SJSA1 (cell line): ENCODE data around the gene RAPGEF2. TPM values are rescaled to one million over a fixed set of nuclear protein-coding genes. Genes with fewer than 3 reads are reported as not detected.

Source experiments
- DNase-seq, 2 experiments: peaks; one replicate each; pipeline ENCODE4 v3.0.0-alpha.2; 2015 to 2020; ENCODE audit warnings: low spot score in 2 of 2, low read depth in 1 of 2
- H3K27ac ChIP-seq: fragments of 250-450 bp; sonication (Bioruptor Pico); 2 replicates; pipeline ENCODE4 v1.5.1; 2020; ENCODE audit warnings: mild to moderate bottlenecking, moderate library complexity
- H3K27me3 ChIP-seq: fragments of 250-450 bp; sonication (Bioruptor Pico); replicated peaks from 2 replicates; pipeline ENCODE4 v1.5.1; 2020; ENCODE audit warnings: mild to moderate bottlenecking, moderate library complexity
- H3K36me3 ChIP-seq: fragments of 250-450 bp; sonication (Bioruptor Pico); 2 replicates; pipeline ENCODE4 v1.5.1; 2020; ENCODE audit warnings: mild to moderate bottlenecking
- H3K4me1 ChIP-seq: fragments of 250-450 bp; sonication (Bioruptor Pico); replicated peaks from 2 replicates; pipeline ENCODE4 v1.6.1; 2021; ENCODE audit warnings: mild to moderate bottlenecking
- H3K4me3 ChIP-seq: fragments of 250-450 bp; sonication (Bioruptor Pico); 2 replicates; pipeline ENCODE4 v1.5.1; 2020; ENCODE audit warnings: mild to moderate bottlenecking
- H3K9me3 ChIP-seq: fragments of 250-450 bp; sonication (Bioruptor Pico); replicated peaks from 2 replicates; pipeline ENCODE4 v1.5.1; 2020; ENCODE audit warnings: mild to moderate bottlenecking
- total RNA-seq: library from RNA; depleted of rRNA; stranded (reverse); fragments of >200 nt; shearing (Covaris generic); gene quantifications from 2 replicates; pipeline ENCODE4 v1.2.3, GENCODE V29; 2014

RAPGEF2 gene
- total RNA-seq, 1 experiment from 2014 or later, result 97.6 TPM

DNA sequence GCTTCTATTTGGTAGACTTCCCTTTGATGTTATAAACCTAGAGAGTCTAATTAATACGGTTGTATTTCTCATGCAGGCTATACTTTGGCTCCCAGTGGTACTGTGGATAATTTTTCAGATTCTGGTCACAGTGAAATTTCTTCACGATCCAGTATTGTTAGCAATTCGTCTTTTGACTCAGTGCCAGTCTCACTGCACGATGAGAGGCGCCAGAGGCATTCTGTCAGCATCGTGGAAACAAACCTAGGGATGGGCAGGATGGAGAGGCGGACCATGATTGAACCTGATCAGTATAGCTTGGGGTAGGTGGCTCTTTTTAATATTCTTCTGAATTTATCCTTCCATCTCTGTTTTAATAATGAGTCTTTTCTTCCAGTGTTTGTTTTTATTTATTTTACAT, 249.7 kb downstream of the RAPGEF2 start:
- peaks cover 87% of the 10 kb centered on the region for H3K36me3 ChIP-seq
- H3K9me3 ChIP-seq, result no peaks in the 10 kb centered on the region
- H3K4me1 ChIP-seq, result no peaks in the 10 kb centered on the region
- H3K4me3 ChIP-seq, result no peak overlapping the region
- no peaks in the 10 kb centered on the region for H3K27me3 ChIP-seq
- DNase-seq, result no peak
- no peak overlapping the region for H3K27ac ChIP-seq

- Histone ChIP-seq H3K27ac (no peak overlapping the region), H3K36me3 (peaks cover 85% of the 10 kb centered on the region), H3K4me3 (no peak overlapping the region), H3K4me1 (peaks cover 8% of the 10 kb centered on the region), H3K27me3 (no peaks in the 10 kb centered on the region), H3K9me3 (no peaks in the 10 kb centered on the region)
- DNase-seq, result no peak
Observed at GRCh38 chr4:159353422-159354116, 250.7 kb downstream of the RAPGEF2 start.

GRCh38 chr4:159355466-159355865, 252.6 kb downstream of the RAPGEF2 start:
- no peaks in the 10 kb centered on the region for H3K9me3 ChIP-seq
- H3K4me1 ChIP-seq, result peaks cover 27% of the 10 kb centered on the region
- peaks cover 87% of the 10 kb centered on the region for H3K36me3 ChIP-seq
- no peaks in the 10 kb centered on the region for H3K27me3 ChIP-seq
- no peak overlapping the region for H3K4me3 ChIP-seq
- no peak for DNase-seq
- H3K27ac ChIP-seq, result no peak overlapping the region

DNA sequence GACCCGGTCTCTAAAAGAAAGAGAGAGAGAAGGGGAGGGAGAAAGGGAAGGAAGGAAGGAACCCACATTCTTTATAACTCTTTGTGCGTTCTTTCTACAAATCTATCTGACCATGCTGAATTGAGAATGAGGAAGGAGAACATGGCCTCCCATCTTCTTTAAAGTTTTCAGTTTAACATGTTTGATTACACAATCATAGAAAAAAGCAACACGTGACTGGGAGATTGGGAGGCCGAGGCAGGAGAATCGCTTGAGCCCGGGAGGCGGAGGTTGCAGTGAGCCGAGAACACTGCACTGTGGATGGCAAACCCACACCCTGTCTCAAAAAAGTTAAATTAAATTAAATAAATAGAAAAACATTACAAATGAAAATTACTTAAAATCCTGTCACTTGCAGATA, 254.5 kb downstream of the RAPGEF2 start:
- Histone ChIP-seq H3K27me3 (no peaks in the 10 kb centered on the region), H3K4me3 (no peak overlapping the region), H3K27ac (no peak overlapping the region)

GRCh38 chr4:159358226-159358625, 255.3 kb downstream of the RAPGEF2 start:
- no peak overlapping the region for H3K4me3 ChIP-seq
- no peaks in the 10 kb centered on the region for H3K27me3 ChIP-seq
- peak overlapping the region; percentile 37 for H3K27ac ChIP-seq
- H3K36me3 ChIP-seq, result peaks cover 74% of the 10 kb centered on the region
- peak in 1 of 2 experiments; percentile 43 for DNase-seq
- no peaks in the 10 kb centered on the region for H3K9me3 ChIP-seq
- peaks cover 36% of the 10 kb centered on the region for H3K4me1 ChIP-seq

More for the DNA sequence above, 254.5 kb downstream of the RAPGEF2 start:
- no peaks in the 10 kb centered on the region for H3K9me3 ChIP-seq
- no peak for DNase-seq
- peaks cover 36% of the 10 kb centered on the region for H3K4me1 ChIP-seq
- H3K36me3 ChIP-seq, result peaks cover 78% of the 10 kb centered on the region

GRCh38 chr4:159360549-159360948, 257.7 kb downstream of the RAPGEF2 start:
- peaks cover 36% of the 10 kb centered on the region for H3K4me1 ChIP-seq
- no peaks in the 10 kb centered on the region for H3K27me3 ChIP-seq
- peaks cover 59% of the 10 kb centered on the region for H3K36me3 ChIP-seq
- DNase-seq, result peak; percentile 49 to 72
- no peaks in the 10 kb centered on the region for H3K9me3 ChIP-seq
- H3K27ac ChIP-seq, result peak overlapping the region; percentile 51
- H3K4me3 ChIP-seq, result no peak overlapping the region

- Histone ChIP-seq H3K27ac (no peak overlapping the region), H3K4me3 (no peak overlapping the region)
- no peak for DNase-seq
Observed at GRCh38 chr4:159363361-159363760, 260.5 kb downstream of the RAPGEF2 start.

GRCh38 chr4:159366966-159367780, 264.3 kb downstream of the RAPGEF2 start:
- Histone ChIP-seq H3K36me3 (peaks cover 14% of the 10 kb centered on the region), H3K4me1 (peaks cover 26% of the 10 kb centered on the region), H3K27me3 (no peaks in the 10 kb centered on the region), H3K4me3 (no peak overlapping the region), H3K9me3 (no peaks in the 10 kb centered on the region), H3K27ac (peak overlapping the region; percentile 79)
- DNase-seq, result peak; percentile 75 to 77

More at GRCh38 chr4:159363361-159363760, 260.5 kb downstream of the RAPGEF2 start:
- peaks cover 53% of the 10 kb centered on the region for H3K4me1 ChIP-seq
- H3K27me3 ChIP-seq, result no peaks in the 10 kb centered on the region
- H3K36me3 ChIP-seq, result peaks cover 43% of the 10 kb centered on the region
- no peaks in the 10 kb centered on the region for H3K9me3 ChIP-seq

DNA sequence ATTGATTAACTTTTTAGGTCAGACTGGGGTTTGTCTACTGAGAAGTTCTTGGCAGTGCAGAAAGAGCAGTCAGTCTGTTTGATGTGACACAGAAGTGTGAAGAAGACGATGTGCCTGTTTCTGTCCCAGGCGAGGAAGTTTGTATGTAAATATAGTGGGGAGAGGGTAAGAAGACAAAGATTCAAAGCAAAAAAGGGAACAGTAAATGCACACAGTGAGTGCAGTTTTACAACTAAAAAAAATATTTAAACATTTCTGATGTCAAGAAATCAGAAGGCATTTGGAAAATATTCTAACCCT, 264.9 kb downstream of the RAPGEF2 start:
- no peak for DNase-seq

GRCh38 chr4:159368320-159368719, 265.4 kb downstream of the RAPGEF2 start:
- H3K27me3 ChIP-seq, result no peaks in the 10 kb centered on the region
- H3K9me3 ChIP-seq, result no peaks in the 10 kb centered on the region
- no peak for DNase-seq
- H3K27ac ChIP-seq, result peak overlapping the region; percentile 79
- H3K36me3 ChIP-seq, result peaks cover 8% of the 10 kb centered on the region
- no peak overlapping the region for H3K4me3 ChIP-seq
- peaks cover 26% of the 10 kb centered on the region for H3K4me1 ChIP-seq

More for the DNA sequence above, 264.9 kb downstream of the RAPGEF2 start:
- Histone ChIP-seq H3K27me3 (no peaks in the 10 kb centered on the region), H3K4me1 (peaks cover 26% of the 10 kb centered on the region), H3K27ac (peak overlapping the region; percentile 79), H3K9me3 (no peaks in the 10 kb centered on the region), H3K4me3 (no peak overlapping the region), H3K36me3 (peaks cover 12% of the 10 kb centered on the region)

DNA sequence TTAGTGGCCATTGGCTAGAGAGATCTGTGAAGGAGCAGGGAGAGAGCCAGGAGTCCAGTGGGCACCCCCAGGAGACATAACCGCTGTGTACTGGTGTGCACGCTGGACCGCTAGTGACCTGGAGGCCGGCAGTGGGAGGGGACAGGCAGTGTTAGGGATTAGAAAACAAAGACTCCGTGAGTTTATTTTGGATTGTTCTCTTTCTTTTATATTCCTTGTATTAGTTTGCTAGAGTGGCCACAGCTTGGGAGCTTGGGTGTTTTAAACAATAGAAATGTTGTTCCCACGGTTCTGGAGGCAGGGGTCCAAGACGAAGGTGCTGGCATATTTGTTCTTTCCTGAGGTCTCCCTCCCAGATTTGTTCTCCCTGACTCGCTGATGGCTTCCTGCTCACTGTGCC, 266.4 kb downstream of the RAPGEF2 start:
- Histone ChIP-seq H3K27ac (no peak overlapping the region), H3K9me3 (no peaks in the 10 kb centered on the region), H3K4me3 (no peak overlapping the region), H3K4me1 (peaks cover 26% of the 10 kb centered on the region), H3K36me3 (no peaks in the 10 kb centered on the region), H3K27me3 (no peaks in the 10 kb centered on the region)
- no peak for DNase-seq

DNA sequence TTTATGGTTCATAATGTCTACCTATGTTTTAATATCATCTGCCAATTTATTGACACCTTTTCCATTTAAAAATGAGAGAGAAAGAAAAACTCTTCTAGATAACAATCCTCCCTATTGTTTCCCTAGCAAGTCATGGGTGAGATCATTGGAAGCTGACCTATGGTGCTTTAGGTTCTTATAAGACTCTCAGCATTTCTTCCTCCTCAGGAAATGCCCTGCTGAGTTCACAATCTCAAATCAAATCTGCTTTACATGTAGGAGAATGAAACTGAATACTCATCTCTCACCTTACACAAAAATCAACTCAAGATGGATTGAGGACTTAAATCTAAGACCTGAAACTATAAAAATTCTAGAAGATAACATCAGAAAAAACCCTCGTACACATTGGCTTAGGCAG, 267.4 kb downstream of the RAPGEF2 start:
- Histone ChIP-seq H3K27ac (no peak overlapping the region), H3K27me3 (no peaks in the 10 kb centered on the region), H3K4me1 (peaks cover 26% of the 10 kb centered on the region), H3K36me3 (no peaks in the 10 kb centered on the region), H3K4me3 (no peak overlapping the region), H3K9me3 (no peaks in the 10 kb centered on the region)
- no peak for DNase-seq

- Histone ChIP-seq H3K27me3 (no peaks in the 10 kb centered on the region), H3K4me1 (no peaks in the 10 kb centered on the region), H3K36me3 (no peaks in the 10 kb centered on the region), H3K27ac (no peak overlapping the region), H3K9me3 (0 out of 2 replicates have a peak, but pooled peaks cover 3% of the 10 kb centered on the region), H3K4me3 (no peak overlapping the region)
- no peak for DNase-seq
Observed at GRCh38 chr4:159374749-159375530, 272.1 kb downstream of the RAPGEF2 start.
